ENCODE data around the gene ZFP14.

ZFP14 gene

DNA sequence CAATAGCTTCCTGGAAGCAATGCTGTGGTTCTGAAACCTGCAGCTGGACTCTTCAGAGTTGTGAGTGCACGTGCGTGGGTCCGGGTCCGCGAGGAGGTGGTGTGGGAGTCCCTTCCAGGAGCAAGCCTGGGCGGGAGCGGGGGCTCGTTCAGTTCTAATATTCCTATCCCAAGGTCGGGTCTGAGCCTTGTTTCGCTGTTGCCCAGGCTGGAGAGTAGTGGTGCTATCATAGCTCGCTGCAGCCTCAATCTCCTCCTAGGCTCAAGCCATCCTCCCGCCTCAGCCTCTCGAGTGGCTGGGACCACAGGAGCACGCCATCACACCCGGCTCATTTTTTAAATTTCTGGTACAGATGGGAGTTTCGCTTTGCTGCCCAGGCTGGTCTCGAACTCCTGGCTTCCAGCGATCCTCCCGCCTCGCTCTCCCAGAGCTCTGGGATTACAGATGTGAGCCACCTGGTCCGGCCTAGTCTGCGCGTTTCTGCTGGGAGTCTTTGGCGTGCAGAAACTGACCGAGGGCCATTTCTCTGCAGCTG is 38.8 kb upstream of the ZFP14 start:
- TF ChIP-seq, protein P1, sequence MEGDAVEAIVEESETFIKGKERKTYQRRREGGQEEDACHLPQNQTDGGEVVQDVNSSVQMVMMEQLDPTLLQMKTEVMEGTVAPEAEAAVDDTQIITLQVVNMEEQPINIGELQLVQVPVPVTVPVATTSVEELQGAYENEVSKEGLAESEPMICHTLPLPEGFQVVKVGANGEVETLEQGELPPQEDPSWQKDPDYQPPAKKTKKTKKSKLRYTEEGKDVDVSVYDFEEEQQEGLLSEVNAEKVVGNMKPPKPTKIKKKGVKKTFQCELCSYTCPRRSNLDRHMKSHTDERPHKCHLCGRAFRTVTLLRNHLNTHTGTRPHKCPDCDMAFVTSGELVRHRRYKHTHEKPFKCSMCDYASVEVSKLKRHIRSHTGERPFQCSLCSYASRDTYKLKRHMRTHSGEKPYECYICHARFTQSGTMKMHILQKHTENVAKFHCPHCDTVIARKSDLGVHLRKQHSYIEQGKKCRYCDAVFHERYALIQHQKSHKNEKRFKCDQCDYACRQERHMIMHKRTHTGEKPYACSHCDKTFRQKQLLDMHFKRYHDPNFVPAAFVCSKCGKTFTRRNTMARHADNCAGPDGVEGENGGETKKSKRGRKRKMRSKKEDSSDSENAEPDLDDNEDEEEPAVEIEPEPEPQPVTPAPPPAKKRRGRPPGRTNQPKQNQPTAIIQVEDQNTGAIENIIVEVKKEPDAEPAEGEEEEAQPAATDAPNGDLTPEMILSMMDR (IDR thresholded peaks at IDR 0.05; ENCODE audit: insufficient read depth, low read length, missing control alignments): no peak
- ChIA-PET POLR2A (interaction anchor here (1.0 kb wide), 1 partner anchor 75 kb away, joined by 3 read pairs; no protein-coding TSS in a partner anchor), CTCF (no interaction called here)
- DNase-seq (ENCODE audit: low read depth, low spot score): no peak
- peak overlapping the region; percentile 69 for H3K4me3 ChIP-seq (ENCODE audit: low read depth, low read length)

DNA sequence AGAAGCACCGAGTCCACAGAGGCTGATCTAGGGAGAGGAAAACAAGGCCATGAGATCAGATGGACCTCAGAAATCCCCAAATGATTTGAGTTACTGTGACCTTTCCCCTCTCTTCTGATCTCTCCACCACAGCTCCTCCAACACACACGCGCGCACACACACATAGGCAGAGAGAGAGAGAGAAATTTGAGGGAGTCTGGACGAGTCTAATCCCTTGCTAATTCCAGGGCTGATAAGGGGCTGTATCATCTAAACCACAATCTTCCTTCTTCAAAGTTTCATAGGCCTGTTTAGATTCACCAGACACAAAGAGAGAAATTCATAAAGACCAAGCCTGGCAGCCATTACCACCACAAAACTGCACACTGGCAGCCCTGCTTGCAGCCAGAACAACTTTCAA is 30.8 kb upstream of the ZFP14 start:
- TF ChIP-seq, protein P1 (IDR thresholded peaks at IDR 0.05; ENCODE audit: insufficient read depth, low read length, missing control alignments): no peak
- no peak overlapping the region for H3K4me3 ChIP-seq (ENCODE audit: low read depth, low read length)
- DNase-seq (ENCODE audit: low read depth, low spot score): no peak
- ChIA-PET CTCF (no interaction called here), POLR2A (no interaction called here)

DNA sequence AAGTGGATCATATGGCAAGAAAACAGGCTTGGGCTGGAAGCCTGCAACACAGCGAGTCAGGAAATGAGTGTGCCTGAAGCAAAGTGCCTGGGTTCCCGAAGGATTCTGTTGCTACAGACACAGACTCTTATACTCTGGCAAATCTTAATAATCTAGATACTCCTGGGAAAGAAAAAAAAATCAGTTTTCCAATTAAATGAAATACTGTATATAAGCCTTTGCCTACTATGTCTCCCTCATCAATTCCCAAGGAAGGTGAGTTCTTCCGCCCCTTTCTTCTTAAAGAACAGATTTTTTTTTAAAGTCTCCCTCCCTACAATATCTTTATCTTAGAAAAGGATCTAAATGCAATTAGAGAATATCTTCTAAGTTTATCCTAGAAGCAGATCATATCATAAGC is 29.1 kb upstream of the ZFP14 start:
- POLR2A ChIA-PET: no interaction called here

DNA sequence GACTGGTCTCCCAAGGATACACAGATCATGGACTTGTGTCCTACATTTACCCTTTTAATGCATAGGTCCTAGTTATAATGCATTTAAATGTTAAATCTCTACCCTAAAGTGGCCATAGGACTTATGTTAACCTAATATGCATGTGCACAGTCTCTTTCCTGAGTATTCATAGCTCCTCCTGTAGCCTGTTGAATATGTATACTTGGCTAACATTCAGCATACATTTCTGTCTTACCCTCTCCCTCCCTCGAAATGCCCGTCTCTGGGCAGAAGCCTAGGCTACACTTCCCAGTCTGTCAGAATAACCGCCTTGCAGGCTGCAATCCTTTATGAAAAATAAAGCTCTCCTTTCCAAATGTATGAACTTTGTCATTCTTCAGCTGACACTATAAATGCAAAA is 25.5 kb upstream of the ZFP14 start:
- ChIA-PET POLR2A (no interaction called here), CTCF (interaction anchor here (1.4 kb wide), 1 partner anchor 10 kb away, joined by 4 read pairs; no protein-coding TSS in a partner anchor)
- TF ChIP-seq, protein P1 (IDR thresholded peaks at IDR 0.05; ENCODE audit: insufficient read depth, low read length, missing control alignments): no peak
- no peak for DNase-seq (ENCODE audit: low read depth, low spot score)
- no peak overlapping the region for H3K4me3 ChIP-seq (ENCODE audit: low read depth, low read length)

More for the DNA sequence above, 29.1 kb upstream of the ZFP14 start:
- TF ChIP-seq, protein P1 (IDR thresholded peaks at IDR 0.05; ENCODE audit: insufficient read depth, low read length, missing control alignments): no peak
- CTCF ChIA-PET: no interaction called here
- H3K4me3 ChIP-seq (ENCODE audit: low read depth, low read length): no peak overlapping the region
- no peak for DNase-seq (ENCODE audit: low read depth, low spot score)

DNA sequence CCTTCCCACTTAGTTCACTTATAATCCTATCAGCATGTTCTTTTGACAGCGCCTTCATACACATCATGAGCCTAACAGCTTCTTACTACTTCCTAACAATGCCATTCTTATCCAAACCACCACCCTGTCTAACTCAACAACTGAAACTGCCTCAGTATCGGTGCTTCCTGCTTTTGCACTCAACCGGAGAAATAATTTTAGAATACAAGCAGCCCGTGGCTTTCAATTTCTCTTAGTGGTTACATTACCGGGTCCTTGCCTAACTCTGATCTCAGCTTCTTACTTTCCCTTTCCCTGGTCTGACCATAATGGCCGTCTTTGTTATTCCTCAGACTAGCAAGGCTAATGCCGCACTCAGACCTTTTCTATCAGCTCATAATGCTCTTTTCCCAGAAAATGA is 22.5 kb upstream of the ZFP14 start:
- no peak for DNase-seq (ENCODE audit: low read depth, low spot score)
- POLR2A ChIA-PET: no interaction called here
- H3K4me3 ChIP-seq (ENCODE audit: low read depth, low read length): no peak overlapping the region
- TF ChIP-seq, protein P1 (IDR thresholded peaks at IDR 0.05; ENCODE audit: insufficient read depth, low read length, missing control alignments): no peak
- CTCF ChIA-PET: no interaction called here

DNA sequence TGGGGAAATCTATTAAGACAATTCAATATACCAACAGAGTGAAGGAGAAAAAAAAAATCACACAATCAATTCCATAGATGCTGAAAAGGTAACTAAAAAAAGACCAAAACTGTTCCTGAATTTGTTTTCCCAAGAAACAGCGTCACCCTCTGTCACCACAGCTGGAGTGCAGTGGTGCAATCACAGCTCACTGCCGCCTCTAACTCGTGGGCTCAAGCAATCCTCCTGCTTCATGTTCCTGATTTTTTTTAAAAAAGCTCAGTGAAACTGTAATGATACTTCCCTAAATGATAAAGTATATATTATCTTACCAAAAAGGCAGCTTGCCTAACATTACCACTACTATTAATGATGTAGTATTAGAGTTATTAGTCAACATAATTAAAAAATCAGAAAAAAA is 19.6 kb upstream of the ZFP14 start:
- POLR2A ChIA-PET: no interaction called here
- CTCF ChIA-PET: no interaction called here
- H3K4me3 ChIP-seq (ENCODE audit: low read depth, low read length): no peak overlapping the region
- TF ChIP-seq, protein P1 (IDR thresholded peaks at IDR 0.05; ENCODE audit: insufficient read depth, low read length, missing control alignments): no peak
- DNase-seq (ENCODE audit: low read depth, low spot score): no peak
